HepG2 (cell line): Measurements from ENCODE around the gene RIMBP2. TPM values are rescaled to one million over a fixed set of nuclear protein-coding genes. Genes with fewer than 3 reads are reported as not detected.

Source experiments
- ATAC-seq: fragments of 200-7000 bp; cut with Tn5 transposase; 3 replicates; pipeline ENCODE4 v1.9.1; 2020; ENCODE audit warnings: mild to moderate bottlenecking, moderate library complexity
- BruUV-seq: library from RNA; stranded (reverse); fragments of 400-500 nt; replicated peaks from 2 replicates; lab custom pipeline; 2021; lab: Mats Ljungman, UMichigan
- CTCF ChIA-PET: fragments of 300-600 bp; formaldehyde crosslinking; extraction: SDS; loops from one replicate; lab custom pipeline; 2021; ENCODE audit warnings: low total read pairs, inconsistent platforms, low intra/inter-chr PET ratio; lab: Yijun Ruan, JAX
- POLR2A ChIA-PET: fragments of 350-600 bp; sonication (Branson Sonifier 250); formaldehyde crosslinking; loops from one replicate; lab custom pipeline; 2020; ENCODE audit warnings: antibody characterized with exemption, inconsistent platforms; lab: Yijun Ruan, JAX
- DNase-seq: peaks from one replicate; pipeline ENCODE4 v3.0.0-alpha.2; 2015; ENCODE audit warnings: low spot score
- FAIRE-seq: peaks from 3 replicates; lab custom pipeline; 2011; peaks lifted over from hg19 to GRCh38; lab: Jason Lieb, UNC
- H2AFZ ChIP-seq: one replicate; pipeline ENCODE4 v1.6.1; 2011; ENCODE audit warnings: low read length, inconsistent platforms
- H3K27ac ChIP-seq: fragments of 300-600 bp; 3 replicates; pipeline ENCODE4 v1.8.0; 2011; ENCODE audit warnings: mixed run types, mild to moderate bottlenecking, mixed read lengths, low read length, inconsistent platforms; ENCODE audit not compliant: insufficient read depth; ENCODE audit errors: extremely low read length
- H3K27me3 ChIP-seq, 2 experiments: fragments of 200-600 bp in 1 of 2; 2 replicates in 1 of 2; 3 replicates in 1 of 2; pipeline versions ENCODE4 v1.6.0 to v1.8.0; 2011; ENCODE audit warnings: low read length in 2 of 2, mild to moderate bottlenecking in 2 of 2, moderate library complexity in 2 of 2, inconsistent platforms in 1 of 2; ENCODE audit not compliant: insufficient read depth in 2 of 2, control insufficient read depth in 1 of 2
- H3K36me3 ChIP-seq, 2 experiments: fragments of 200-600 bp in 1 of 2; replicated peaks in 1 of 2; 2 replicates in 1 of 2; 3 replicates in 1 of 2; pipeline versions ENCODE4 v1.5.1 to v1.8.0; 2011; ENCODE audit warnings: low read length in 2 of 2, inconsistent platforms in 1 of 2; ENCODE audit not compliant: insufficient read depth in 2 of 2, control insufficient read depth in 1 of 2
- H3K4me1 ChIP-seq: 2 replicates; pipeline ENCODE4 v1.5.1; 2012; ENCODE audit warnings: low read length, inconsistent platforms; ENCODE audit not compliant: insufficient read depth
- H3K4me2 ChIP-seq: 2 replicates; pipeline ENCODE4 v1.6.0; 2011; ENCODE audit warnings: low read depth, low read length, inconsistent platforms
- H3K4me3 ChIP-seq, 3 experiments: fragments of 200-600 bp in 1 of 3; sonication (generic), shearing (Covaris generic) in 1 of 3; replicated peaks in 1 of 3; 2 replicates each; pipeline ENCODE4 v1.5.1; 2011 to 2016; ENCODE audit warnings: low read length in 3 of 3, inconsistent platforms in 2 of 3, low read depth in 2 of 3, mild to moderate bottlenecking in 2 of 3, control low read depth in 1 of 3, mixed read lengths in 1 of 3; ENCODE audit not compliant: insufficient read depth in 1 of 3
- H3K79me2 ChIP-seq: one replicate; pipeline ENCODE4 v1.6.1; 2011; ENCODE audit warnings: low read length, inconsistent platforms; ENCODE audit not compliant: insufficient read depth
- H3K9ac ChIP-seq: 2 replicates; pipeline ENCODE4 v1.6.0; 2011; ENCODE audit warnings: mild to moderate bottlenecking, low read depth, low read length, inconsistent platforms; ENCODE audit not compliant: insufficient read depth
- H3K9me3 ChIP-seq: 2 replicates; pipeline ENCODE4 v1.5.1; 2012; ENCODE audit warnings: mild to moderate bottlenecking, low read length
- H4K20me1 ChIP-seq: 2 replicates; pipeline ENCODE4 v1.6.0; 2011; ENCODE audit warnings: inconsistent platforms, mild to moderate bottlenecking, low read length, moderate library complexity; ENCODE audit not compliant: insufficient read depth
- FOXA3 ChIP-seq: IDR thresholded peaks from 2 replicates; pipeline ENCODE4 v1.6.1; 2016; ENCODE audit warnings: missing genetic modification reagents, missing compliant biosample characterization
- GZF1 ChIP-seq: sonication (generic); formaldehyde crosslinking; IDR thresholded peaks from 2 replicates; pipeline ENCODE4 v1.5.1; 2020; ENCODE audit warnings: mild to moderate bottlenecking, missing genetic modification reagents
- NFE2L2 ChIP-seq: fragments of 150-350 bp; IDR thresholded peaks from 2 replicates; pipeline ENCODE4 v1.6.1; 2014; ENCODE audit warnings: low read length
- SMAD3 ChIP-seq: sonication (generic); formaldehyde crosslinking; IDR thresholded peaks from 2 replicates; pipeline ENCODE4 v1.4.0; 2020; ENCODE audit warnings: missing genetic modification reagents
- SMARCC2 ChIP-seq: fragments of 450-650 bp; IDR thresholded peaks from 2 replicates; pipeline ENCODE4 v1.6.1; 2017; ENCODE audit warnings: antibody characterized with exemption, mild to moderate bottlenecking
- UBTF ChIP-seq: sonication (generic); formaldehyde crosslinking; IDR thresholded peaks from 2 replicates; pipeline ENCODE4 v1.4.0; 2020; ENCODE audit warnings: mild to moderate bottlenecking, missing genetic modification reagents
- ZNF382 ChIP-seq: sonication (generic); formaldehyde crosslinking; IDR thresholded peaks from 2 replicates; pipeline ENCODE4 v1.5.0; 2020; ENCODE audit warnings: missing genetic modification reagents, mild to moderate bottlenecking, borderline replicate concordance
- ZNF558 ChIP-seq: sonication (generic); formaldehyde crosslinking; IDR thresholded peaks from 2 replicates; pipeline ENCODE4 v1.9.0; 2022; ENCODE audit warnings: mild to moderate bottlenecking, missing genetic modification reagents, borderline replicate concordance
- ZSCAN30 ChIP-seq: sonication (generic); formaldehyde crosslinking; IDR thresholded peaks from 2 replicates; pipeline ENCODE4 v1.5.0; 2020; ENCODE audit warnings: mild to moderate bottlenecking, missing genetic modification reagents
- WGBS: methylation state at CpG from one replicate; pipeline ENCODE4 v1.1.6; 2017; ENCODE audit warnings: low lambda C conversion rate; 5-methylcytosine and 5-hydroxymethylcytosine counted together
- in situ Hi-C: cut with HindIII; loops from 2 replicates; pipeline ENCODE4 v1.10.0; 2017; ENCODE audit warnings: low pct_unique_long_range_greater_than_20kb; ENCODE audit not compliant: extremely low pct_ligation_motif_present
- intact Hi-C: fragments of 100-400 bp; cut with micrococcal nuclease; formaldehyde crosslinking; loops from one replicate; pipeline ENCODE4 v1.10.0; 2022; ENCODE audit not compliant: unreplicated experiment
- polyA plus RNA-seq, 8 experiments: library from polyadenylated mRNA; depleted of rRNA in 3 of 8; stranded (reverse) in 7 of 8; unstranded in 1 of 8; fragments of >200 nt; fragmentation: Illumina TruSeq in 4 of 8; extraction: Trizol in 4 of 8; gene quantifications; 2 replicates each; pipeline versions ENCODE4 v1.2.1 to v1.2.3, GENCODE V29; 2011 to 2016; ENCODE audit warnings: low read depth in 4 of 8, missing spikeins in 1 of 8, mixed read lengths in 1 of 8; ENCODE audit not compliant: insufficient read depth in 1 of 8
- total RNA-seq, 5 experiments: library from RNA; depleted of rRNA; stranded (reverse); fragments of >200 nt; fragmentation: Illumina TruSeq; extraction: Trizol; gene quantifications; 2 replicates each; pipeline ENCODE4 v1.2.3, GENCODE V29; 2016; ENCODE audit warnings: low read depth in 1 of 5
- TF ChIP-seq, protein P1 (sequence below): sonication (generic); formaldehyde crosslinking; IDR thresholded peaks from 2 replicates; pipeline ENCODE4 v1.4.0; 2020; ENCODE audit warnings: missing genetic modification reagents, low read depth, mild to moderate bottlenecking, borderline replicate concordance
- TF ChIP-seq, protein P2 (sequence below): sonication (generic); formaldehyde crosslinking; IDR thresholded peaks from 2 replicates; pipeline ENCODE4 v1.5.0; 2020; ENCODE audit warnings: mild to moderate bottlenecking, low read depth, missing genetic modification reagents, borderline replicate concordance

Gene RIMBP2
- total and polyA plus RNA-seq, 2 of the 13 experiments (the other 11 are each of a cell fraction or from before 2014, with no cell fraction given): 0.03 TPM; not detected in 1

GRCh38 chr12:130547480-130548155, 168.5 kb downstream of the RIMBP2 start:
- BruUV-seq: no TSS peak
- peaks cover 0 to 5% of the 10 kb centered on the region in 2 experiments; a peak in 1 of 5 replicates for H3K27me3 ChIP-seq
- H3K4me1 ChIP-seq: no peaks in the 10 kb centered on the region
- TF ChIP-seq, protein P1, sequence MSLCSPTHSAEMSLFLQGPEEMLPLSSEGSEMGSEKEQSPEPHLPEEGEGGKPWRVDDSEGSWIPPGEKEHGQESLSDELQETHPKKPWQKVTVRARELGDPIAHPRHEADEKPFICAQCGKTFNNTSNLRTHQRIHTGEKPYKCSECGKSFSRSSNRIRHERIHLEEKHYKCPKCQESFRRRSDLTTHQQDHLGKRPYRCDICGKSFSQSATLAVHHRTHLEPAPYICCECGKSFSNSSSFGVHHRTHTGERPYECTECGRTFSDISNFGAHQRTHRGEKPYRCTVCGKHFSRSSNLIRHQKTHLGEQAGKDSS (CRISPR knock-in tag): no peak
- TF ChIP-seq SMARCC2: no peak
- no peak for TF ChIP-seq ZSCAN30 (CRISPR knock-in tag)
- no peak for TF ChIP-seq ZNF382 (CRISPR knock-in tag)
- no peak for TF ChIP-seq FOXA3 (CRISPR knock-in tag)
- no peak for TF ChIP-seq SMAD3 (CRISPR knock-in tag)
- TF ChIP-seq GZF1 (CRISPR knock-in tag): no peak
- TF ChIP-seq NFE2L2: no peak
- TF ChIP-seq, protein P2, sequence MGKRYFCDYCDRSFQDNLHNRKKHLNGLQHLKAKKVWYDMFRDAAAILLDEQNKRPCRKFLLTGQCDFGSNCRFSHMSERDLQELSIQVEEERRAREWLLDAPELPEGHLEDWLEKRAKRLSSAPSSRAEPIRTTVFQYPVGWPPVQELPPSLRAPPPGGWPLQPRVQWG: no peak
- no peak for TF ChIP-seq ZNF558 (CRISPR knock-in tag)
- TF ChIP-seq UBTF (CRISPR knock-in tag): no peak
- peaks cover 15% of the 10 kb centered on the region; the same call in 1 of the 2 replicates for H3K9me3 ChIP-seq
- ATAC-seq (no peak), DNase-seq (no peak), FAIRE-seq (no peak)
- no peaks in the 10 kb centered on the region for H4K20me1 ChIP-seq
- 20% methylated on average over 13 of the region's 13 CpGs for WGBS
- no peak overlapping the region for H3K9ac ChIP-seq
- intact Hi-C loops: no loop called here
- no peak overlapping the region for H3K4me3 ChIP-seq
- H3K4me2 ChIP-seq: no peak overlapping the region
- H3K27ac ChIP-seq: no peak overlapping the region
- in situ Hi-C loops: no loop called here
- CTCF ChIA-PET: no interaction called here
- POLR2A ChIA-PET: no interaction called here
- H2AFZ ChIP-seq: no peak overlapping the region
- no peaks in the 10 kb centered on the region for H3K36me3 ChIP-seq
- H3K79me2 ChIP-seq: no peaks in the 10 kb centered on the region
